ENCODE results near the gene LGALS16. TPM values are rescaled to one million over a fixed set of nuclear protein-coding genes. Genes with fewer than 3 reads are reported as not detected.

Gene LGALS16
- total RNA-seq, 1 donor from 2014 or later, result not detected

Other genes starting within 250 kb of the LGALS16 start
- gene ZFP36, start 249.1 kb upstream of the LGALS16 start, total RNA-seq, result 6.8 and 7.3 TPM in 2 replicates
- 14.3 and 20.6 TPM in 2 replicates for gene PLEKHG2, start 243.2 kb upstream of the LGALS16 start, total RNA-seq
- gene RPS16, start 220.0 kb upstream of the LGALS16 start, total RNA-seq, result 129 and 130 TPM in 2 replicates
- gene SUPT5H, start 210.3 kb upstream of the LGALS16 start, total RNA-seq, result 107 and 124 TPM in 2 replicates
- gene TIMM50, start 175.1 kb upstream of the LGALS16 start, total RNA-seq, result 65.1 and 71.1 TPM in 2 replicates
- gene DLL3, start 157.0 kb upstream of the LGALS16 start, total RNA-seq, result 0.42 and 0.51 TPM in 2 replicates
- gene SELENOV, start 140.8 kb upstream of the LGALS16 start, total RNA-seq, result not detected in 2 replicates
- 2.9 and 3.3 TPM in 2 replicates for gene EID2B, start 123.1 kb upstream of the LGALS16 start, total RNA-seq
- 12.9 and 16.4 TPM in 2 replicates for gene EID2, start 115.8 kb upstream of the LGALS16 start, total RNA-seq
- gene LGALS13, start 53.4 kb upstream of the LGALS16 start, total RNA-seq, result not detected in 2 replicates
- not detected in 2 replicates for gene LGALS14, start 48.6 kb downstream of the LGALS16 start, total RNA-seq
- not detected in 2 replicates for gene CLC, start 82.1 kb downstream of the LGALS16 start, total RNA-seq
- not detected in 2 replicates for gene LEUTX, start 122.9 kb downstream of the LGALS16 start, total RNA-seq
- 0.16 and 0.45 TPM in 2 replicates for gene DYRK1B, start 178.2 kb downstream of the LGALS16 start, total RNA-seq
- 21.7 and 26.1 TPM in 2 replicates for gene FBL, start 190.5 kb downstream of the LGALS16 start, total RNA-seq

All from myocyte (in vitro differentiated cells).